IPS-15b (cell line): ENCODE measurements around the gene PEX14.

Source experiments
- H3K27me3 ChIP-seq: one replicate; pipeline ENCODE4 v1.6.1; 2013; ENCODE audit warnings: low read length; ENCODE audit not compliant: control insufficient read depth, insufficient read depth
- H3K36me3 ChIP-seq: one replicate; pipeline ENCODE4 v1.6.1; 2013; ENCODE audit warnings: low read length; ENCODE audit not compliant: control insufficient read depth, insufficient read depth
- H3K4me1 ChIP-seq: one replicate; pipeline ENCODE4 v1.6.1; 2013; ENCODE audit warnings: mild to moderate bottlenecking, low read length; ENCODE audit not compliant: control insufficient read depth, insufficient read depth
- H3K4me3 ChIP-seq: one replicate; pipeline ENCODE4 v1.5.1; 2013; ENCODE audit warnings: low read depth, low read length
- H3K9ac ChIP-seq: one replicate; pipeline ENCODE4 v1.6.1; 2013; ENCODE audit warnings: low read depth, mild to moderate bottlenecking, low read length
- H3K9me3 ChIP-seq: one replicate; pipeline ENCODE4 v1.6.1; 2013; ENCODE audit warnings: mild to moderate bottlenecking, low read length; ENCODE audit not compliant: control insufficient read depth, insufficient read depth

The PEX14 gene

GRCh38 chr1:10528066-10529014 is 53.6 kb downstream of the PEX14 start:
- H3K4me1 ChIP-seq: peaks cover 29% of the 10 kb centered on the region
- no peak overlapping the region for H3K4me3 ChIP-seq
- H3K9ac ChIP-seq: no peak overlapping the region
- no peaks in the 10 kb centered on the region for H3K36me3 ChIP-seq
- H3K27me3 ChIP-seq: no peaks in the 10 kb centered on the region
- H3K9me3 ChIP-seq: no peaks in the 10 kb centered on the region

- H3K27me3 ChIP-seq: no peaks in the 10 kb centered on the region
- H3K36me3 ChIP-seq: no peaks in the 10 kb centered on the region
- no peak overlapping the region for H3K4me3 ChIP-seq
- no peaks in the 10 kb centered on the region for H3K9me3 ChIP-seq
- H3K9ac ChIP-seq: no peak overlapping the region
- H3K4me1 ChIP-seq: peaks cover 29% of the 10 kb centered on the region
These were observed 54.3 kb downstream of the PEX14 start for GRCh38 chr1:10529091-10529490.

DNA sequence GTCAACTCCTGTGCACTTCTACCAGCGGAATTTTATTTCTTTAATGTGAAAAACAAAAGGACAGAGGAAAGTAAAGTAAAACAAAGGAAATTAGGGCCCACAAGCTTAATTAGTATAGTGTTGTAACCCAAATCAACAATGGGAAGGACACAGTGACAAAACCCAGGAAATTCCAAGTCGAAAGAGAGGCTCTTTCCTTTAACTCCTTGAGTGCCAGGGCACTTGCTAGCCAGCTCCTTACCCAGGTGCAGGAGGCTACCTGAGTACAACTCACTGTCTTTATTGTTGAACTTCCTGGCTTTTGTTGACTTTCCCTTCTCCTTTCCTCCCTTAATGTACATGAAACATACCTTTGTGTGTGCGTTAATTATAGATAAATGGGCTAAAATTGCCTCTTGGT is 55.0 kb downstream of the PEX14 start:
- H3K9ac ChIP-seq: no peak overlapping the region
- H3K4me1 ChIP-seq: peaks cover 29% of the 10 kb centered on the region

GRCh38 chr1:10530281-10530740 is 55.6 kb downstream of the PEX14 start:
- Histone ChIP-seq H3K9me3 (no peaks in the 10 kb centered on the region), H3K4me1 (peaks cover 29% of the 10 kb centered on the region), H3K27me3 (no peaks in the 10 kb centered on the region), H3K4me3 (peak overlapping the region; percentile 33), H3K36me3 (no peaks in the 10 kb centered on the region), H3K9ac (no peak overlapping the region)

More for the DNA sequence above, 55.0 kb downstream of the PEX14 start:
- Histone ChIP-seq H3K9me3 (no peaks in the 10 kb centered on the region), H3K27me3 (no peaks in the 10 kb centered on the region), H3K36me3 (no peaks in the 10 kb centered on the region), H3K4me3 (peak overlapping the region; percentile 12)

- Histone ChIP-seq H3K4me3 (peak overlapping the region; percentile 33), H3K9me3 (no peaks in the 10 kb centered on the region), H3K27me3 (no peaks in the 10 kb centered on the region), H3K9ac (no peak overlapping the region), H3K4me1 (peaks cover 29% of the 10 kb centered on the region), H3K36me3 (no peaks in the 10 kb centered on the region)
These were observed 56.2 kb downstream of the PEX14 start for GRCh38 chr1:10530756-10531495.

GRCh38 chr1:10532362-10532761 is 57.6 kb downstream of the PEX14 start:
- H3K27me3 ChIP-seq: no peaks in the 10 kb centered on the region
- peaks cover 29% of the 10 kb centered on the region for H3K4me1 ChIP-seq
- H3K9ac ChIP-seq: no peak overlapping the region

DNA sequence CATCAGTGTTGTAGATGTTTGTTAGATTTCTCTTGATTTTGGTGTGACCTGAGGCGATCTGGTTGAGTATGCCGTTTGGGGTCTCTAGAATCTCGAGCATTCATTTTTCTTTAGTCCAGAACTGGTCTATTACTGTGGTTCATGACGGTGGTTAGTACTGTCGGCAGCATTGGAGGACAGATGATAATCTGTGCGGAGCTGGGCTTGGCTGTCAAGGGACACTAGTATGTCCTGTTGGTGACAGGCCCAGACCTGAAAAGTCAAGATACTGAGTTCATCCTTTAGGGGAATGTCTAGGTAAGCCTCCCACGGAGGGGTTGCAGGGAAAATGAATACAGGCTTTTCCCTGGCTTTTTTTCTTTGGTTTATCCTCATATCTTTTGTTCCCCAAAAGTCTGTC is 59.8 kb downstream of the PEX14 start:
- no peaks in the 10 kb centered on the region for H3K36me3 ChIP-seq
- H3K4me1 ChIP-seq: peaks cover 17% of the 10 kb centered on the region
- no peak overlapping the region for H3K4me3 ChIP-seq
- H3K9me3 ChIP-seq: no peaks in the 10 kb centered on the region
- no peak overlapping the region for H3K9ac ChIP-seq
- no peaks in the 10 kb centered on the region for H3K27me3 ChIP-seq

More at GRCh38 chr1:10532362-10532761, 57.6 kb downstream of the PEX14 start:
- Histone ChIP-seq H3K9me3 (no peaks in the 10 kb centered on the region), H3K36me3 (no peaks in the 10 kb centered on the region), H3K4me3 (no peak overlapping the region)

DNA sequence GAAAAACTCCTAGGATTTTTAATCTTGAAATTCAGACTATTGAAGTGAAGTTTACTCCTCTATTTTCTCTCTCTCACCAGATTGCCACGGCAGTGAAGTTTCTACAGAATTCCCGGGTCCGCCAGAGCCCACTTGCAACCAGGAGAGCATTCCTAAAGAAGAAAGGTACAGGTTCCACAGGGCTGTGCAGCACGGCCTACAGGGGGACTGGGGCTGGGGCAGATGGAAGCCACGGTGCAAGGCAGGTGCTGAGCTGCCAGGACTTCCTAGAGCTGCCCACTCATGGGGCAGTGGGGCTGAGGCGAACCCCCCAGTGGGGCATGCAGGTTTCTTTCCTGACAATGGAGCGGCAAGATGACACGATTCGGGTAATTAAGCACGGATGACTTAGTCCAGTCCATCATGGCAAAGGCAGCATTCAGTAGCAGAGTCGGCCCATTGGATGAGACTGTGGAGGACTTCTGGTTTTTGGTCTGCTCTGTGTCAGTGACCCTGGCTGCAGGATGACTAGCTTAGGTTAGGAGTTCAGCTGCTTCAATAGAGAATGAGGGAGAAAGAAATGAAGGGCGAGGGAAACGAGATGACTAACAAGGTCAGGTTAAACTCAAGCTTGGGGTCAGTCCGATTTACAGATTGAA is 61.5 kb downstream of the PEX14 start:
- H3K36me3 ChIP-seq: no peaks in the 10 kb centered on the region
- H3K4me1 ChIP-seq: peaks cover 5% of the 10 kb centered on the region
- H3K27me3 ChIP-seq: no peaks in the 10 kb centered on the region
- no peak overlapping the region for H3K4me3 ChIP-seq
- no peak overlapping the region for H3K9ac ChIP-seq
- H3K9me3 ChIP-seq: no peaks in the 10 kb centered on the region

DNA sequence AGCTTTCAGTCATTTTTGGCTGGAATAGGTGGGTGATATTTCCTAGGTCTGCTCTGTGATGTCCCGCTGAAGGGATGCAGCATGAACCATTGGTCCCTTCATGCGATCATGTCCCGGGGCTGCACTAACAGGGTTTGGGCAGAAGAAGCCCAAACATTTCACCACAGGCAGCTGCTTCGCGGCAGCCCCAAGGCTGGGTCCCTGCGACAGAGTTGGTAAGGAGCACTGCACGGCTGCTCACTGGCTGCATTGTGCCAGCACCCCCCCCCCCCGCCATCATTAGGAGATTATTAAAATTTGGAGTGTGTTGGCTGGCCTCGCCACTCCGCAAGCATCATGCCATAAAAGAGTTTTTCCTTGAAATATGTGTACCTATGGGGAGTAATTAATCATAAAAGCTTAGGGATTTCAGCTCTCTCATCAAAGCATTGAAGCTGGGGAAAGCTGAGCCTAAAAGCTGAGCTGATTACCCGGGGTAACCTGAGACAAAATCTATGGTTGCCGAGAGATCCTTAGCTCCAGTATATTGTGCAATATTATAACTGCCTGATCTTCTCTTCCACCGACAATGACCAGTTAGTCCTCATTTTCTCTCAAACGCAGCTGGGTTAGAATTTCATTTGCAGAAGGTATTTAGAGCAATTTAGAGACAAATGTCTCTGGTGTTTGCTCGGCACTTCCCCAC is 62.5 kb downstream of the PEX14 start:
- Histone ChIP-seq H3K9me3 (no peaks in the 10 kb centered on the region), H3K9ac (no peak overlapping the region), H3K4me3 (no peak overlapping the region), H3K4me1 (peaks cover 2% of the 10 kb centered on the region), H3K27me3 (no peaks in the 10 kb centered on the region), H3K36me3 (no peaks in the 10 kb centered on the region)

DNA sequence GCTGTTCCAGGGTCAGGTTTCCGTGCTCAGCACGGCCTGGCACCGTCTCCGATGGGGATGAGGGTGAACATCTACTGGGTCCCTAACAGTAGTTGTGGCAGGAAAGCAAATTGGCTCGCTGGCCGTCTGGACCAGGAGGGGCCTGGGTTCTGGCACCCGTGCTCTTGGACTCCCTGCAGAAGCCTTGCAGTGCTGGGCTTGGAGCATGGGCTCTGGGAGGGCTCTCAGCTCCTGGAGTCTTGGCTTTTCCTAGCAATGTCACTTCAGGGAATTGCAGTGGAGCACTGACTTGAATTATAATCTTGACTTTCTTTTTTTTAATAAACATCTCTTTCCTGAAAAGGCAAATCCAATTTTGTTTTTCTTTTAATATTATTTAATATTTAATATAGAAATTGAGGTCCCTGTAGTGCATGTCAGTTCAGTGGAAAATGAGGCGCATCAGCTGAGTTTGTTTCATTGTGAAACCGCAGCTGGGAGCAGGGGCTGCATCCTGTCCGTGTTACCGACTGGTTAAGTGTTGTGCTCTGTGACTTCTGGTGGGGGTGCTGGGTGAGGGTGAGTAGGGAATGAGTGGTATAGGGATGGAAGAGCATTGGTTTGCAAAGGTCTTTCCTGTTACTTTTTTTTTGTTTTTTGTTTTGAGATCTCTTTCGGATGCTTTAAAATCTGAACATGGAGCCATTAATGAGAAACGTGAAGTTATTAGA is 64.1 kb downstream of the PEX14 start:
- Histone ChIP-seq H3K4me1 (peaks cover 2% of the 10 kb centered on the region), H3K36me3 (no peaks in the 10 kb centered on the region), H3K9me3 (no peaks in the 10 kb centered on the region), H3K9ac (no peak overlapping the region), H3K4me3 (no peak overlapping the region), H3K27me3 (no peaks in the 10 kb centered on the region)
